ENCODE results near the gene AK9.

DNA sequence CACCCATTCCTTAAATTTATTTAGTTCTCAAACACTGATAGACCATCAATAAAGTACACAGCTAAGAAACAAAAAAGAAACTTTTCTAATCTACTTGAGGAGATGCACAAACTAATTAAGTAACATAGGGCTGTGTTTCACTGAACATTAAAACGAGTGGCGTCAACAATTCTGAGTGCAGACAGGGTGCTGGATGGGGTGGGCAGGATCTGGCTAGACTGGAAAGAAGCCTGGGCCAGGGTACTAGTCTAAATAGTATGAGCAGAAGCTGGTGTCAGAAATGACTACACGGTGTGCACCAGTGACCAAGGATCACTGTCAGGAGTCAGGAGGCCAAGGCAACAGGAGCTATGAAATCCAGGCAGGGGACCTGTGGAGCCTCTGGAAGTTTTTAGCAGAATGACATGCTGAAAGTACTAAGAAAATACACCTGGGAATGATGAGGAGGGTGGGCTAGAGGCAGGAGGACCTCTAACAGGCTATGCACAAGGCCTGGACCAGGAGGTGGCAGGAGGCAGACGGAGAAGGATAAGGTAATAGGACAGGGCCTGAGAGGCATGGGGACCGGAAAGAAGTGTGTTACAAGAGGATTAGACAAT lies 221.3 kb downstream of the AK9 start:
- TF ChIP-seq, protein P1, sequence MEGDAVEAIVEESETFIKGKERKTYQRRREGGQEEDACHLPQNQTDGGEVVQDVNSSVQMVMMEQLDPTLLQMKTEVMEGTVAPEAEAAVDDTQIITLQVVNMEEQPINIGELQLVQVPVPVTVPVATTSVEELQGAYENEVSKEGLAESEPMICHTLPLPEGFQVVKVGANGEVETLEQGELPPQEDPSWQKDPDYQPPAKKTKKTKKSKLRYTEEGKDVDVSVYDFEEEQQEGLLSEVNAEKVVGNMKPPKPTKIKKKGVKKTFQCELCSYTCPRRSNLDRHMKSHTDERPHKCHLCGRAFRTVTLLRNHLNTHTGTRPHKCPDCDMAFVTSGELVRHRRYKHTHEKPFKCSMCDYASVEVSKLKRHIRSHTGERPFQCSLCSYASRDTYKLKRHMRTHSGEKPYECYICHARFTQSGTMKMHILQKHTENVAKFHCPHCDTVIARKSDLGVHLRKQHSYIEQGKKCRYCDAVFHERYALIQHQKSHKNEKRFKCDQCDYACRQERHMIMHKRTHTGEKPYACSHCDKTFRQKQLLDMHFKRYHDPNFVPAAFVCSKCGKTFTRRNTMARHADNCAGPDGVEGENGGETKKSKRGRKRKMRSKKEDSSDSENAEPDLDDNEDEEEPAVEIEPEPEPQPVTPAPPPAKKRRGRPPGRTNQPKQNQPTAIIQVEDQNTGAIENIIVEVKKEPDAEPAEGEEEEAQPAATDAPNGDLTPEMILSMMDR (IDR thresholded peaks at IDR 0.05), result no peak
- TF ChIP-seq POLR2A (IDR thresholded peaks at IDR 0.05), result no peak
